ENCODE measurements around the gene NFYA.
A peak's percentile ranks its signal among the peaks of the same experiment; 100 is the strongest.
"Not testable (repeated sequence)": the region's sequence is repeated elsewhere in the genome, so short reads cannot be mapped to it uniquely, and the experiment has no call there.

The NFYA gene

GRCh38 chr6:41073968-41074691, 1.4 kb downstream of the NFYA start:
- peak; percentile 34 for DNase-seq

GRCh38 chr6:41074692-41075436, 2.1 kb downstream of the NFYA start:
- no peak for DNase-seq

DNA sequence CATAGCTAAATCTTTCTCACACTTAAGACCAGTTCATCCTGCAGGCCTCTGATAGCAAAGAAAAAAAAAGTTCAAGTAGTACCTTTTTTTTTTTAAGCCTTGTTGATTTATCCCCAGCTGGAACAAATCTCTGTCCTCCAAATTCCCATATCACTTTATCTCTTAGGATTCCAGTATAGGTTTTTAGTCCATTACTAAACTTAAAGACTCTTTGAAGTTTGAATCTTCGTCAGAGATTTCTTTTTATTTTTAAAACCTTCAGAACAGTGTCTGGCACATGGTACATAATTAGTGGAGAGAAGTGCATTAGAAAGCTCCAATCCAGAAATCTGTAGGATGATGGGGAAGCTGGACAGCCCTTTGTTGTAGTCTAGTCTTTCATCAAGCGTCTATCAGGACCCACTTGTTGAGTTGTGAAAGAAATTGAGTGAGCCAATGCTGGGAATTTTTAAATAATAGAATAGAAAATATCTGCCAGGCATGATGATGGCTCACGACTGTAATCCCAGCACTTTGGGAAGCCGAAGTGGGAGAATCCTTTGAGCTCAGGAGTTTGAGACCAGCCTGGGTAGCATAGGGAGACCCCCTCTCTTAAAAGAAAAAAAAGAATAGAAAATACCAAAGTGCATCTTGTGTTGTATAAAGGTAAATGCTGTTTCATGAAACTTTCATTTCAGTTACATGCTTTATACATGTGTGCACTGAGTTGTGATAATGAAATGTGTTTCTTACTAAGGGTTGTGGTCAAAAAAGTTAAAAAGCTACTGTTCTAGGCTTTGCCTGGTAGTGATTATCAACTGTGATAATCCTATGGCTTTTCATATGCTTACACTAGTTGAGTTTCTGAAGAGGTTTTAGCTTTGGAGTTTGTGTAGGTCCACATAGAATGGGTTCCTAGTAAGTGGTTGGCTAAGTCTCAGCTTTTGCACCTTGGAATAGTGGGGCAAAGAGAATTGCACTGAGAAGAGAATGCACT, 3.2 kb downstream of the NFYA start:
- DNase-seq: no peak

- DNase-seq: no peak
These were observed 4.8 kb downstream of the NFYA start for GRCh38 chr6:41077536-41077935.

GRCh38 chr6:41078101-41078500, 5.3 kb downstream of the NFYA start:
- no peak for DNase-seq

DNA sequence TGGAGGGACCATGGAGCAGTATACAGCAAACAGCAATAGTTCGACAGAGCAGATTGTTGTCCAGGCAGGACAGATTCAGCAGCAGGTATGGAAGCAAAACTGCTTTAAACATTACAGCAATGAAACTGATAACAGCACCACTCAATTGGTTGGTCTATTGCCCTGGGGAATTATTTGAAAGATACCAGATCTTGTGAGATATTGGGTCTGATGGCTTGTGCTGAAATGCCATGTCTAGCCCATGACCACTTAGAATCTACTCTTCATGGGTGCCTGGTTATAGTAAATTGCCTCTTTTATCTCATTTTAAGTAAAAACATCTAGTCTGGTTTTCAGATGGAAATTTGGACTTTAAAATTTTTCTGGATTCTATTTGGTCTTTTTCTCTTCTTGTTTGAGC, 6.3 kb downstream of the NFYA start:
- no peak for DNase-seq

DNA sequence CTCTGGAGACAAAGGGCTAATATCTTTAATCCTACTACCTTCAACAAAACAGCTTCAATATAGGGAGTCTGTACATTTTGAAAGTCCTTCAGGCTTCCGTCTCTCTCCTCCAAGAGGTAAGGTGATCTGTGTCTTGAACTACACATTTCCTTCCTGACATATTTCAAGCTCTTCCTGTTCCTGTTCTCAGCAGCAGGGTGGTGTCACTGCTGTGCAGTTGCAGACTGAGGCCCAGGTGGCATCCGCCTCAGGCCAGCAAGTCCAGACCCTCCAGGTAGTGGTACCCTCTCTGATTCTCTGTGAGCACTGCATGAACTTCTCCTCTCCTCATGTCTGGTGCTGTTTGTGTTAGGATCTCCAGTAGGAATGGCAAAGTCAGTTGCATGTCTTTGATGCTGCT, 7.8 kb downstream of the NFYA start:
- DNase-seq: no peak

DNA sequence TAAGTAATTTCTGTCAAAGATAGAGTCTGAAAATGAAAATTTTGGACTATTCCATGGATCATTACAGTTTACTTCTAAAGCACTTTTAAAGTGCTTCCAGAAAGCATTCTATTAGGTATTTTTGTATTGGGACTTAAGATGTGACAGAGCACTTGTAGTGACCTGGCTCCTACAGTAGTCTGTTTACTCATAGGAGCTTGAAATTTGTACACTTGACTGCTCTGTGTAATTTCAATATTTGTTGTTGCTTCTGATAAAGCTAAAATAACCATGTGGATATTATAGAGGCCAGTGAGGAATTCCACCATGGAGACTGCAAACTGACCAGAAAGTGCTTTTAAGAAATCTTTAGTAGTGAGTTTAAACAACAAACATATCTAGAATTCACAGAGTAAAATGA, 10.3 kb downstream of the NFYA start:
- no peak for DNase-seq

DNA sequence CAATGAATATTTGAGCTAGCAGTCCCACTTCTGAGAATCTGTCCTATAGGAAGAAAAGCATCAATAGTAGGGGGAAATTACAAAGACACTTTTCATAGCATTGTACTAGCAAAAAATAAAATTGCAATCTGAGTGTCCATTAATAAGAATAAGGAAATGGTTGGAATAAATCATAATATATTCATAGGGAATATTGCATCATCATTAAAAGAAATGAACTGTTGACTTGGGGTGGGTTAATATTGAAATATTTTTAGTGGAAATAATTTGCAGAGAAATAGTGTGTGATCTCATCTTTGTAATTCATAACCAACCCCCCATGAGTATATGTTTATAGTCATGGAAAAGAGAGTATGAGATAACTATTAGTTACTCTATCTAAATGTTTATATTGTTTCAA, 12.4 kb downstream of the NFYA start:
- DNase-seq: no peak

DNA sequence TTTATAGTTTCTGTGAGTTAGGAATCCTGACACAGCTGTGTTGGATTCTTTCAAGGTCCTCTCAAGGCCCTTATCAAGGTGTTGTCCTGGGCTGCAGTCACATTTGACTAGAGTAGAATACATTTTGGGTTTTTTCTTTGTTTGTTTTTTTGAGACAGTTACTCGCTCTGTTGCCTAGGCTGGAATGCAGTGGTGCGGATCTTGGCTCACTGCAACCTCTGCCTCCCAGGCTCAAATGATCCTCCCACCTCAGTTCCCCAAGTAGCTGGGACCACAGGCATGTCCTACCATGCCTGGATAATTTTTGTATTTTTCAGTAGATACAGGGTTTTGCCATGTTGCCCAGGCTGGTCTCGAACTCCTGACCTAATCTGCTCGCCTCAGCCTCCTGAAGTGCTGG, 15.7 kb downstream of the NFYA start:
- no peak for DNase-seq

GRCh38 chr6:41090841-41091761, 18.3 kb downstream of the NFYA start:
- DNase-seq: no peak

DNA sequence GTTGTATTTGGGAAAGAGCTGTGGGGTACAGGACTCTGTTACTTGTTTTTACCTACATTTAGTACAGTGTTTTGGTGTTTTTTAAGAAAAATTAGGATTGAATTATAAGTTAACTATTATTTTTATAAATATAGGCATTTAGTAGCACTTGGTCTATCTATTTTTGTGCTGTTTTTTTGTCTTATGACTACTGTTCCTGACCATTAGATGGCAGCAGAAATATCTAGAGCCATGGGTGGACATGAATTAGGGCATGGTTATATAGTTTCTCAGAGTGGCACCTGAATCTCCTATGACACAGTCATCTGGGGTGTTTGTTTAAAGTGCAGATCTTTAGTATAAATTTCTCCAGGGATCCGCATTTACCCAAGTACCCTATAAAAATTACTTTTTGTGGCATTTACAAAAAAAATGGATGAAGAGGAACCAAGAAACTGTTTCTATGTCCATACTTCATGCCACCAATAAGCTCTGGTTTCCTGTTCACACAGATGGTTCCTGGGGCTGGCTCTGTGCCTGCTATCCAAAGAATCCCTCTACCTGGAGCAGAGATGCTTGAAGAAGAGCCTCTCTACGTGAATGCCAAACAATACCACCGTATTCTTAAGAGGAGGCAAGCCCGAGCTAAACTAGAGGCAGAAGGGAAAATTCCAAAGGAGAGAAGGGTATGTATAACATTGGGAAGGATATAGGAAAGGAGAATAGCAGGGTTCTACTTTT, 19.8 kb downstream of the NFYA start:
- peak; percentile 57 for DNase-seq

- DNase-seq: no peak
These were observed 21.0 kb downstream of the NFYA start for GRCh38 chr6:41093729-41094128.

DNA sequence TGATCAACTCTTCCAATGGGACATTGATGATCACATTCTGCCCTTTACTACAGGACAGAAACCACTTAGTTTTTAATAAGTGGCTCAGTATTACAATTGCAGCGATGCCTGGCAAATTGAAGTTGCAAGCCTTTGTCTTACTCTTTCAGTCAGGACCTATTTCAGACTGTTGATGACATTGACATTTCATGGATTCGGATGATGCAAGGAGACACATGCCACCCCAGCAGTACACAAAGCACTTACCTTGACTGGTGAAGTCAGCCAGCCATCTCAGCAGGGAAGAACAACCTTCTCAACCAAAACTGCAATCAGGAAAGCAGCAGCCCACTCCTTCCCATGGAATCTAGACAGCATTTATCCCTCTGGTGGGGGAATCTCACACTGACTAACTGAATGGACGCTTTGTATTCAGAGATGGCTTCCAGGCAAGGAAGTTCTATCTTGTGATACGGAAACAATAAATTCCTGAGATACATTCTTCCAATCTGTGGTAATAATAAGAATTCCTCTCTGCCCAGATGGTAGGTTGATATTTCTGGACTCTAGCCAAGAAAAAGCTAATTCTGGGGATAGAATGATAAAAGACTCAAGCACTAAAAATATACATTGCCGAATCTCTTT, 24.8 kb downstream of the NFYA start:
- DNase-seq: no peak

- DNase-seq: no peak
These were observed 25.6 kb downstream of the NFYA start for GRCh38 chr6:41098366-41098765.

GRCh38 chr6:41100871-41101287, 28.1 kb downstream of the NFYA start:
- no peak for DNase-seq

- DNase-seq: no peak
These were observed 31.1 kb downstream of the NFYA start for GRCh38 chr6:41103847-41104246.

- no peak for DNase-seq
These were observed 38.2 kb downstream of the NFYA start for GRCh38 chr6:41111017-41111416.

- not testable (repeated sequence) for DNase-seq
These were observed 42.3 kb downstream of the NFYA start for GRCh38 chr6:41115027-41115426.

GRCh38 chr6:41119508-41119907, 46.7 kb downstream of the NFYA start:
- DNase-seq: no peak

DNA sequence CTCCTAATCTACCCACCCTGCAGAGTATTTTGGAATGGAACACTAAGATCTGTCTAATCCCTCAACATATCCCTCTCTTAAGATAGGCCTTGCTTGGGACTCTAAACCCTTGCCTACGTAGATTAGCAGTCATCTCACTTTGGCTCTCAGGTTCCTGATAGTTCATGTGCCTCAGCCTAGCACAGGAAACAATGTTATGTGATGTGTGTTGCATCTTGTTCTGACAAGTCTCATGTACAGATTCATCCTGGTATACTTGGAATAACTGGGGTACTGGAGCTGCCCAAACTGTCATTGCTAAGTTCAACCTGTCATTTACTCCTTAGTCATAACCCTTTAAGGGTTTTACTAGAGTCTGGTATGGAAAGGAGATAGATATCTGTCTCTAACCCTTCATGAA, 47.3 kb downstream of the NFYA start:
- DNase-seq: no peak

Data from hematopoietic multipotent progenitor cell treated with erythropoietin and hydrocortisone succinate and interleukin-3 and kit ligand, for 8 days (in vitro differentiated cells).